GM11168 (cell line): ENCODE results near the gene PRR5L.

Experiments
- in situ Hi-C: fragments of 300-500 bp; cut with MboI; formaldehyde crosslinking; loops from one replicate; pipeline ENCODE4 v1.12.0; 2022; ENCODE audit warnings: low sequenced_read_pairs; ENCODE audit not compliant: unreplicated experiment

PRR5L gene

DNA sequence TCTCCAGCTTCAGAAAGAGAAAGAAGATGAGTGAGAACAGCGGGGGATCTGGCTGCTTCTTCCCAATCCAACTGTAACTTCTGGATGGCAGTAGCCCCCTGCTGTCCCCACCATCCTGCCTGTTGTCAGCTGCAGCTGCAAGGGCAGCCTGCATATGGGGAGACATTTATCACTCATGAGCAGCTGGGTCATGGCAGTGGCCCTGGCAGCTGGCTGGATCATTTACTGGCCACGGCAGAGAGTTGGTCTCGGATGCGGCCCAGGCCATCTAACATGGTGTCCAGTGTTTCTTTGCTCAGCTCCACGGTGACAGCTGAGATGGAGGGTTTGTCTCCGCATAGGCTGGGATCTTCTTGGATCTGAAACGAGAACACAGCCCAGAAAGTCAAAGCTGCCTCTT lies 21.7 kb upstream of the PRR5L start:
- in situ Hi-C loops, result loop anchor here (25.0 kb wide), 1 partner anchor 462 kb away; no protein-coding TSS in a partner anchor

DNA sequence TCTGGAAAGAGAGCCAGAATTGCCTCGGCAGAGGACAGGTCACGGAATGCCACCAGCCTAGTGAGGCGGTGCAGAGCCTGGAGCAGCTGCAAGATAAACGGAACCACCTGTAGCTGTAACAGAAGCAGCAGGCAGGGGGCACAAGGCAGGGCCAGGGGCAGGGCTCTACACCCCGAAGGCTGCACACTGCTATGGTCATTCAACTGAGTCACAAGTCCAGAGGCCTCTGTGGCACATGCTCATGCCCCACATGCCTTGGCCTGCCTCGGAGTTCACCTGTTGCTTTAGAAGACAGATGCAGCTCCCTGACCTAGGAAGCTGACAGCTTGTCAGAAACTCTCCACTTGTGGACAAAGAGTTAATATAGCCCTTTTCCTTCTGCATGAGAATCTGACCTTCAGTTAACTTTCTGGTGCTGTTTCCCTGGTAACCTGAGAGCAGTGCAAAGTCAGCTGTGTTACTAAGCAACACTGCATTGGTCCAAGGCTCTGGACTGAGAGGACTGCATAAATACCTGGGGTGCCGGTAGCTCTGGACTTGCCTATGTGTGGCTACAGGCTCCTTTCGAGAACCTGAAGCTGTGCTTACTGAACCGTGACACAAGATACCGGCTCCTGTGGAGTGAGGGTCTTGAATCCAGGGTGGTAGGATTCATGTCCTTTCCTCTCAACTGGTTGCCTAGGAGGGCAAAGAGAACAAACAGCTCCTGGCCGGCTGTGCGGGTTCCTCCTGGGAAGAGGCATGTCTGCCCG lies 17.4 kb upstream of the PRR5L start:
- in situ Hi-C loops, result no loop called here

DNA sequence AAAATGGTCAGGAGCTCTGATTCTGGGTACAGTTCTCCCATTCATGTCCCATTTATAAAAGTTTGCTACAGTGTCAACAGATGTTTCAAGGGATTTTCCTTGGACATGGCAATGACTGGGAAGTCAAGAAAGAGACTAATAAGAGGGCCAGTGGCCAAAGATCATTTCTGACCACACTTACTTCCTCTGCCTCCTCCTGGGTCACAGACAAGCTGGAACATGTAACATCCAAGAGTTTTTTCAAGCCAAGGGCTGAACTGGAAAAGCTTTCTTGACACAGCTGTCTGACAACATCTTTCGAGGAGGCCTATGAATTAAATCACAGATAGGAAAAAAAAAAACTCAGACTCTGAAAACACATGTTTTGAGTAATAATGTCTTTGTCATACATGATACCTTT lies 15.6 kb upstream of the PRR5L start:
- in situ Hi-C loops, result no loop called here

DNA sequence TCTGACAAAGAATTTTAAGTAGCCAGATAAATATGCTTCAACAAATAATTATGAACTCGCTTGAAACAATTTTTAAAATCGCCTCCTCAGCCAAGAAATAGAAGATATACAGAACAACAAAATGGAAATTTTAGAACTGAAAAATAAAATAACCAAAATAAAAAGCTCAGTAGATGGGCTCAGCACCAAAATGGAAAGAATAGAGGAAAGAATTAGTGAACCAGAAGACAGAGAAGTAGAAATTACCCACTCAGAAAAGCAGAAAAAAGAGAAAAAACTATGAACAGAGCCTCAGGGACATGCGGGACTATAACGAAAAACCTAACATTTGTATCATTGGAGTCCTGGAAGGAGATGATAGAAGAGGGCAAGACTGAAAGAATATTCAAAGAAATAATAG lies 14.2 kb upstream of the PRR5L start:
- in situ Hi-C loops, result no loop called here

DNA sequence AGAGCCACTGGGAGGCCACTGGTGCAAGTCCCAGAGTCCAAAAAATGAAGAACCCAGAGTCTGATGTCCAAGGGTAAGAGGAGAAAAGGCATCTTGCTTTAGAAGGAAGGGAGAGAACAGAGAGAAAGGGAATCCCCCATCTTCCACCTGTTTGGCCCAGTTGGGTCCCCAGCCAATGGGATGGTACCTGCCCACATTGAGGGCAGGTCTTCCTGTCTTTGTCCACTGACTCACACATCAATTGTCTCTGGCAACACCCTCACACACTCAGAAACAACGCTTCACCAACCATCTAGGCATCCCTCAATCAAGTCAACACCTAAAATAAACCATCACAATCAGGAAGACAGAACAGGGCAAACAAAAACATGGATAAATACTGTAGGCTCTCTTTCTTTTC lies 13.2 kb upstream of the PRR5L start:
- in situ Hi-C loops, result no loop called here

DNA sequence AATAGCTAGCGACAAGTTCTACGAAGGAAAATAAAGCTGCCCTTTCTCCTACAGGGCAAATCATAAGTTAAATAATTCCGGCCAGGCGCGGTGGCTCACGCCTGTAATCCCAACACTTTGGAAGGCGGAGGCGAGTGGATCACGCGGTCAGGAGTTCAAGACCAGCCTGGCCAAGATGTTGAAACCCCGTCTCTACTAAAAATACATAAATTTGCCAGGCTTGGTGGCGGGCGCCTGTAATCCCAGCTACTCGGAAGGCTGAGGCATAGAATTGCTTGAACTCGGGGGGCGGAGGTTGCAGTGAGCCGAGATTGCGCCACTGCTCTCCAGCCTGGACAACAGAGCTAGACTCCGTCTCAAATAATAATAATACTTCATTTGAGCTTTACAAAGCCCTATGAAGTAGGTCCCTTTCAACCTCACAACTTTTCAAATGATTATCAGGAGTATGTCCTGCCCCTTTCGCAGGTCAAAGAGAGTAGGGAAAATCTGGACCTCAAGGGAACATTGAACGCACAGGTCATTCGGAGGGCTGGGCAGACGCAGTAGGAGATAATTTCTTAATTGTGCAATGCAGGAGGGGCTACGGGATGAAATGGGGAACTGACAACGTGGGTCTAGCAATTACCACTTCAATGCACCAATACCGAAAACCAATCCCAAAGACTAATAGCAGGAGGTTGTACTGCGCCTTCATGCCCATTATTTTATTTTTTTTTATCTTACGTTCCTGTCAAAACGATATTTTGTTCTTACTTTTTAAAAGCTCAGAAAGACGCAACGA lies 7.5 kb upstream of the PRR5L start:
- in situ Hi-C loops, result no loop called here

DNA sequence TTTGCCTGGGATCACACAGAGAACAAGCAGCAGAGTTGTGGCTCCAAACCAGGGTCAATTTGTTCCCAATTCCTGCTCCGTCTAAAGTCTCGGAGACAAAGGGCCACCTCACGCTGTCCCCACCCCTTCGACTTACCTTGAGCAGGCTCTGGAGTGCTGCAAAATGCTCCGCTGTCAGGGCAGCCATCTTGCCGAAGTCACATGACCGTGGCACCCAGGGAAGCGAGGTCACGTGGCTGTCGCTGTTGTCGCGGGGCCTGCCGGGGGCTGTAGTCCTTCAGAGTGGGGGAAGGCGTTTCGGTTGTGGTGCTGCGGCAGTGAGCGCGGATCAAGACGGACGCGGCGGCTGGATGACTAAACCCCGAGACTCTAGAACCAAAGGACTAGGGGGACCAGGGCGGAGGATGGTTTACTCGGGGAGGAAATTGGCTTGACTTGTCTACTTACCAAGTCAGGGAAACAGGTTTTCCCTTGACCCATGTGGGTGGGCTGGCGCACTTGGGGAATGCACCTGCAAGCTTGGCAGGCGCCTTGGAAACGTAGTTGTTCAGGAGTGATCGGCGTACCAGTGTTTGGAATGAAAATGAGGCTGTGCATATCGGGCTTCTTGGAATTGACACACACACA lies 6.7 kb upstream of the PRR5L start, which contains the start of gene COMMD9:
TSS of gene COMMD9 (minus strand) at position 199 of the 627 bp plus-strand sequence. CDS start at position 187, 12 bp downstream.
- in situ Hi-C loops, result no loop called here

DNA sequence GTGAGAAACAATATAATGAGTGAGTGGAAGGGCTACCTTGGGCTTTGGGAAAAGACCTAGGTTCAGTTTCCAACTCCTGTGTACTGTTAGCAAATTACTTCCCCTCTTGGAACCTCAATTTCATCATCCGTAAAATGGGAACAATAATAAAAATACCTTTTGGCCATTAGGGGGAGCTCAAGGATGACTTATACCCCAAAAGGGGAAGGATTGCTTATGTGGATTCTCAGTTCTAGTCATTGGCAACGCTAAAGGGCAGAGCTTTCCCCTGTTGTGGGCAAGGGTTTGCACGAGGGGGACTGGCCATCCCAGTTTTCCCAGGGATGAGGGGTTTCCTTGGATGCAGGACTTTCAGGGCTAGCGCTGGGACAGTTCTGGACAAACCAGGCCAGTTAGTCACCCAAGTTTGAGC lies 3.8 kb upstream of the PRR5L start:
- in situ Hi-C loops, result no loop called here

DNA sequence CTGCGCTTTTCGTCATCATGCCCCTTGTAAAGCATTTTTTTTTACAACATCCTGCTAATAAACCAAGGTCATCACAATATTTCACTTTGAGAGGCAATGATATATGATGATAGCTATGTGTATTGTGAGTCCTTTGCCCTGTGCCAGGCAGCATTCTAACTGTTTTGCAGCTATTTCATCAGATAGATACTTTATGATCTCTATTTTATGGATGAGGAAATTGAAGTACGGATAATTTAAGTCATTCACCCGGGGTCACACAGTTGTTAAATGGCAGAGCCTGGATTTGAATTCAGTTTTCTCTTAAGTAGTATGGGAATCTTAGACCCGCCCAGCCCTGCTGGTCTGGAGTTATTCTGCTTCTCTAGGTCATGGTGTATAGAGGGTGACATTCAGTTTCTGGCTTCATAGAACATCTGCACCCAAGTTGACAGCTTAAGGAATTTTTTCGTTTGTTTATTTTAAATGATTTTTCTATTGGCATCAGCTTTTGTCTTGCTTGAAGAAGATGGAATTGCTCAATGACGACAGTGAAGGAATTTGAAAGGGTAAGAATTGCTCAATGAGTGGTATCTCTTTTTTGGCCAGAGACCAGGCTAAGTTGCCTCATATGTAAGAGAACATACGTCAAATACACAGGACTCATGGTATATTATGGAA lies 926 bp downstream of the PRR5L start:
- in situ Hi-C loops, result no loop called here

DNA sequence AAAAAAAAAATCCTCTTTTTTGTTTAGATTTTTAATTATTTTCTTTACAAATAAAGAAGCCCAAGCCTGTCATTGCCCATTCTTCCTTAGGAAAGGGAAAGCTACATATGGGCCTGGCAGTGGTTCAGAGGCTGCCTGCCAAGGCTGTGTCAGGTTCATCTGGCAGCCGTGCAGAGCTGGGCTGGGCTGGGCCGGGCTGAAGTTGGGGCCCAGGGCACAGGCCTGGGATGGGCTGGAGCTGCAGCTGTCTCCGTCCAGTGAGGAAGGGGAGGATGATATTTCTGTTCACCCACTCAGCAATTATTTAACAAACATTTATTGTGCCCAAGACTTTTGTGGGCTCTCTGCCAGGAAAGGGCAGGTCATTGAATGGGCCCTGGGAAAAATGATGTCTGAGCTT lies 4.6 kb downstream of the PRR5L start:
- in situ Hi-C loops, result loop anchor here (5.0 kb wide), 1 partner anchor 192 kb away; no protein-coding TSS in a partner anchor

DNA sequence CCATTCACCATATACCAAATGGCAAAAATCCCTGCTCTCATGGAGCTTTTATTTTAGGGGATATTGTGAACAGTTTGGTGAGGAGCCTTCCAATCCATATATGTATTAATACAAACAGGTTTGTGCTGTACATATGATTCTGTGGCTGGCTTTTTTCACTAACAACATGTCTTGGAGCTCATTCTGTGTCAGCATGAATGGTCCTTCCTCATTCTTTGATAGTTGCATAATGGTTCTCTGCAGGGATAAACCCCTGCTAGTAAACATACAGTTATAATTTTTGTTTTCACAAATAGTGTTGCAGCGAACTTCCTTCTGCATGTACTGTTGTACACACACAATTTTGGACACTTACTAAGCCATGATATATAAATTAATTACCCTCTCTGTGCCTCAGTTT lies 8.3 kb downstream of the PRR5L start:
- in situ Hi-C loops, result loop anchor here (5.0 kb wide), 1 partner anchor 188 kb away; no protein-coding TSS in a partner anchor

DNA sequence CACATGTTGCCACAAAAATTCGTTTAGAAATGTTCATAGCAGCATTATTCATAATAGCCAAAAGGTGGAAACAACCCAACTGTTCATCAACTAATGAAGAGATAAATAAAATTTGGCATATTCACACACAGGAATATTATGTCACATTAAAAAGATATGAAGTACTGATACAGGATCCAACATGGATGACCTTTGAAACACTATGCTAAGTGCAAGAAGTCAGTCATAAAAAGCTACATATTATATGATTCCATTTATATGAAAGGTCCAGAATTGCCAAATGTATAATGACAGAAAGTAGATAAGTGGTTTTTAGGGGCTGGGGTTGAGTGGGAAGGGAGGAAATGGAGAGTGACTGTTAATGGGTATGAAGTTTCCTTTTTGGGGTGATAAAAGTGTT lies 9.0 kb downstream of the PRR5L start:
- in situ Hi-C loops, result no loop called here

DNA sequence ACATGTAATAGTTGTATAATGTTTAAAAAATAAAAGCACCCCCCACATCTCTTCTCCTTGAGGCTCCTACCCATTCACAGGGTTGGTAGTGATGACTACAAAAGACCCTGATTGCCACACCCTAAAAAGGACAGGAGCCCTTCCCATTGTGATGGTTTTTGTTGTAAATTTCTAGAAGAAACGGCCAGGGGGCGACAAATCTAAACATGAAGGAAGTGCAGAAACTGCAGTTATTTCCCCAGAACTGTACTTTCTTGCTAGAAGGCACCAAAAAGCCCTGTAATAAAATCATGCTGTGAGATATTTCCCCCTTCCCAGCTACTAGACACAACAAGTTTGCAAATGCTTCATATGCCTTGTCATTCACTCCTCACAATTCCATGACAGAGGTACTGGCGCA lies 10.8 kb downstream of the PRR5L start:
- in situ Hi-C loops, result no loop called here

DNA sequence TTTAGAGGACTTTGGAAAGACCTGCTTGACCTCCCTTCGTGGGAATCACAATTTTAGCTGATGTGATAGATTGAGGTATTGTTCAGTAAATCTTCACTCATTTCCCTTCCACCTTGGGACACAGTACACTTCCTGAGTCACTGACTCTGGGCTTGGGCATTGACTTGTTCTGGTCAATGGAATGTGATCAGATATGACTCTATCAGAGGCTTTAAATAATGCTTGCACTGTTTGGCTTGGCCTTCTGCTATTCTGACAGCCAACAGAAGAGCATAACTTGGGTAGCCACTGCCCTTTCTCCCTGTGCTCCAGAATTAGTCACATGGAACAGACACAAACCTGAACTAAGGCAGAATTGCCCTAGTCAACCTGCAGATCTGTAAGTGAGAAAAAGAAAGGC lies 12.5 kb downstream of the PRR5L start:
- in situ Hi-C loops, result no loop called here

DNA sequence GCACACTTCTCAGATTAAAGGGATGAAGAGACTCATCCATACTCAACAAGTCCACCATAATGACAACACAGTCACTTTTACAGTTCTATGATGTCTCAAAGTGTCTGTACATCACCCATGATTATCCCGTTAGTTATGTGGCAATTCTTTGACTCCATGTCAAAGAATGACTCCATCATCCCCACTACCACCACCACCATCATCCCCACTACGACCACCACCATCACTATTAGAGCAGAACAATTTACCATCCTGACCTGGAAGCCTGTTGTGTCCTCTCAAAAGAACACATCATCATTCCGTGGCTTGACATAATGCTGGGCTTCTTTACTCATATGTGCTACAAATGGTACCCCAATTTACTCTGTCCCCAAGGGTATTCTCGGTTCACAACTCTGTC lies 13.7 kb downstream of the PRR5L start:
- in situ Hi-C loops, result no loop called here

DNA sequence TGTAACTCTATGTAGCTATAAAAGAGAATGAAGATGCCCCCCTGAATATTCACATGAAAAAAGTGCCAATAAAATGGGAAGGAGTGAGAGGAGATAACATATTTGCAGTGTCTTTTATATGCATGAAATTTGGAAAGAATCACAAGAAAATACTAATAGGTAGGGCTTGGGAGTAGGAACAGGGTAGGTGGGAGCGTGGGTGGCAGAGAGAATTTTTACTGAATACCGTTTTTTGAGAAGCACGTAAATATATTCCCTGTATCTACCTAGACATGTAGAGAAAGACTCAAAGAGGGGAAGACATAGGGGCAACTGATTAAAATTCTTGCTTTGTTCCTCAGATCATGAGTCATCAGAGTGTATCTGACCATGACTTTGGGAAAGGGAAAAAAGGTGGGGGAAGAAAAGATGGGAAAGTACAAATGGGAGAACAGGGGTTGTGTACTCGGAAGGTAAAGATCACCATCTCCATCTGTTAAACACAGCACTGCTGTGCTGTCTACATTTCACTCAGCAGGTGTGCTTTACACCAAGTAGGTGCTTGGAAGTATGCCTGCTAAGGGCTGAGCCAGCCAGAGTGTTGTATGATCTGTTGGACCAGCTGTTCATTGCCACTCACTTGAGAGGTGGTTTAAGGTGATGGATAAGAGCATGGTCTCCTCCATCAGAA lies 16.0 kb downstream of the PRR5L start:
- in situ Hi-C loops, result no loop called here

DNA sequence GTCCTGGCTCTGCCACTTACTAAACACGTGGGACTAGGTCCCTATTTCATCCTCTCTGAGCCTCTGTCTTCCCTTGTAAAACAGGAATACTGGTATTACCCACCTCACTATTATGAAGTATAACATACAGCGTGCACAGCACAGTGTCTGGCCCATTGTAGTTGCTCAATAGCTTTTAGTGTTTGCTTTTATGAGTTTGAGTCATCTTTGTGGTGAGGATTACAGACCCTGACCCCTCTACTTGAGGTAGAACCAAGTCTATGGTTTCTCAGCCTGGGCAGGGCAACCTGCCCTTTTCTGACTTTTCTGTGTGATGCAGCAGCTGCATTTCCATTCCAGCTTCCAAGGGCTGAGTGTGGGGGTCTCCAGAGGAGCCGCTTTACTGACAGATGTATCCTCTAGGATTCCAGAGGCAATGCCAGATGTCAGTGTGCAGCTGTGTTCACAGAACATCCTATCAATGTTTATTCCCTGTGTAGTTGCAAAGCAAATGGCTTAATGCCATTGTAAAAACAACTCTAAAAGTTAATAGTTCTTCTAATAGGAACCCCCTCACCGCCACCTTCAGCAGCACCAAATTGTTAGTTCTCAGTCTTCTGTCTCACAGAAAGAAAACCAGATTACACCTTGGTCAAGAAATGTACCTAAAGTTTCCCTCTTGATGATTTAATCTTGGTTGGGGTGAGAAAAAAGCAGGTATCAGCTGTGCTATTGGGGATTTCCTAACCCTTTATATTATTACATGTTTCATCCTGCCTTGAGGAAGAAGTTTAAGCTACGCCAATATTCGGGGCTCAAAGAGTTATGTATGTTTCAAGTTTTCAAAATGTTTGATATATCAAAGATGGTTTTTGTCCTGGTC lies 16.8 kb downstream of the PRR5L start:
- in situ Hi-C loops, result no loop called here

DNA sequence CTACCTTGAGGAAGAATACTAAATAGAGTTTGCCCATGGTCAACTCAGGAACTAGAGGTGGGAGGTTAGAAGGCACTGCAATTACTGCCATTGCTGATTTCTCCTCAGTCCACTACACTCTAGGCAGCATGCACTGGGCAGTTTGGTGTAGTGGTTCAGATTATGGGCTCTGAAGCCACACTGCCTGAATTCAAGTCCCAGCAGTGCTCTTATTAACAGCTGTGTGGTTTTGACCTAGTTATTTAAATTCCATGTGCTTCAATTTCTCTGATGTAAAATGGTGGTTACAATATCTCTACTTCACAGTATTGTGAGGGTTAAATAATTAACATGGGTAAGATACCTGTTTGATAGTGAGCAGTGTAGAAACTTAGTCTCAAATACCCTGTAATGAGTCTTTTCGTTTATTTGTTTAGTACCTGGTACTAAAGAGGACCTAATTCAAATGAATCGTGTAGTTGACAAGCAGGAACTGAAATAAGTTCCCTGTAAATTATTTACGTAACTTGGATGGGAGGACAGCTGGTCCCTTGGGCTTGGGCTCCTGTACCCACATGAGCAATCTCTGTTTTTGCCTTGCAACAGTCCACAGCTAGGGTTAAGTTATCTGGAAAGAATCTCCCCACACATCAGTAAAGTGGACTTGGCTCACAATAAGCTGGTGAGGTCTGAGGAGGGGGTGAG lies 17.8 kb downstream of the PRR5L start:
- in situ Hi-C loops, result no loop called here

DNA sequence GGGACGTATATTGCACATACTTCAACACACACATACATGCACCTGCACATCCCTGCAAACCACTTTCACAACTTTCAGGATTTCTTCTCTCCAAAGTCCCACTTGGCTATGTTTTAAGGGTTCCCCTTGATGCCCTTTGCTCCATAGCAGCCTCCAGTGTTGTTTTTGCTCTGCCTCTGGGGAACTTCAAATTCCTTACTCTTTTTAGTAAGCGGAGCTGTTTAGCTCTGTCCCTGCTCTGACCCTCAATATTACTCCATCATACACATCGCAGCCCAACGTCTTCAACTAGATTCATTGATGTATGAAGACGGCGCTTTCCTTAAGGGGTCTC lies 18.3 kb downstream of the PRR5L start:
- in situ Hi-C loops, result no loop called here
